Aorta (tissue), 5 donors: ENCODE data around the gene GIGYF2. TPM values are rescaled to one million over a fixed set of nuclear protein-coding genes. Genes with fewer than 3 reads are reported as not detected.
"Not testable (repeated sequence)": the region's sequence is repeated elsewhere in the genome, so short reads cannot be mapped to it uniquely, and the experiment has no call there.

Source experiments
- ATAC-seq: fragments of 200-7000 bp; cut with Tn5 transposase; one replicate; pipeline ENCODE4 v1.9.1; 2022; ENCODE audit warnings: moderate library complexity; ENCODE audit not compliant: low FRiP score
- DNase-seq, 2 donors: peaks; one replicate each; pipeline ENCODE4 v3.0.0-alpha.2; 2020
- H3K27ac ChIP-seq, 2 donors: one replicate each; pipeline ENCODE4 v1.5.1; 2013; ENCODE audit warnings: low read length in 2 of 2, mild to moderate bottlenecking in 2 of 2, moderate library complexity in 2 of 2, control low read depth in 1 of 2, inconsistent platforms in 1 of 2, low read depth in 1 of 2
- H3K27me3 ChIP-seq, 2 donors: one replicate each; pipeline ENCODE4 v1.6.1; 2013; ENCODE audit warnings: control low read depth in 1 of 2, low read length in 1 of 2, mild to moderate bottlenecking in 1 of 2, moderate library complexity in 1 of 2; ENCODE audit not compliant: insufficient read depth in 2 of 2, control insufficient read depth in 1 of 2
- H3K36me3 ChIP-seq, 2 donors: one replicate each; pipeline ENCODE4 v1.6.1; 2013; ENCODE audit warnings: control low read depth in 1 of 2, low read length in 1 of 2, mild to moderate bottlenecking in 1 of 2; ENCODE audit not compliant: insufficient read depth in 2 of 2, control insufficient read depth in 1 of 2
- H3K4me1 ChIP-seq, 2 donors: one replicate each; pipeline ENCODE4 v1.6.1; 2013; ENCODE audit warnings: low read length in 2 of 2, control low read depth in 1 of 2, mild to moderate bottlenecking in 1 of 2, moderate library complexity in 1 of 2; ENCODE audit not compliant: insufficient read depth in 2 of 2, control insufficient read depth in 1 of 2
- H3K4me3 ChIP-seq, 2 donors: one replicate each; pipeline ENCODE4 v1.5.1; 2013; ENCODE audit warnings: low read length in 2 of 2, control low read depth in 1 of 2, mild to moderate bottlenecking in 1 of 2
- H3K9me3 ChIP-seq: one replicate; pipeline ENCODE4 v1.6.1; 2013; ENCODE audit warnings: mild to moderate bottlenecking, low read length; ENCODE audit not compliant: control insufficient read depth
- WGBS, 2 donors: extraction: QIAGEN DNeasy Blood & Tissue Kit; methylation state at CpG; one replicate each; pipeline ENCODE4 v1.1.7; 2013; 5-methylcytosine and 5-hydroxymethylcytosine counted together
- intact Hi-C, 2 donors: fragments of 100-400 bp; cut with DNase I; formaldehyde crosslinking; loops; one replicate each; pipeline versions ENCODE4 v1.14.2 to v1.15.0; 2022
- polyA plus RNA-seq, 2 donors: library from polyadenylated mRNA; stranded (reverse); fragments of 200-250 nt; gene quantifications; one replicate each; pipeline ENCODE4 v1.2.3, GENCODE V29; 2013
- total RNA-seq, 2 donors: library from RNA; stranded (reverse); fragmentation: NEBNext Ultra II Directional; extraction: Animal tissue kit (Norgen Biotek cat#: 25700); gene quantifications; one replicate each; pipeline ENCODE4 v1.2.1, GENCODE V29; 2021
- donor health status: healthy with polysubstance abuse.
- donor health status: Bipolar disorder and iron deficiency.
- donor health status: DM: no; HTN: no; CAD: no.
- donor health status: DM: no; HTN: no; CAD: no.
- donor health status: DM: yes; HTN: yes; CAD: no.

The GIGYF2 gene
- total and polyA plus RNA-seq, 4 donors: 13.3 to 100 (median 43.7) TPM

DNA sequence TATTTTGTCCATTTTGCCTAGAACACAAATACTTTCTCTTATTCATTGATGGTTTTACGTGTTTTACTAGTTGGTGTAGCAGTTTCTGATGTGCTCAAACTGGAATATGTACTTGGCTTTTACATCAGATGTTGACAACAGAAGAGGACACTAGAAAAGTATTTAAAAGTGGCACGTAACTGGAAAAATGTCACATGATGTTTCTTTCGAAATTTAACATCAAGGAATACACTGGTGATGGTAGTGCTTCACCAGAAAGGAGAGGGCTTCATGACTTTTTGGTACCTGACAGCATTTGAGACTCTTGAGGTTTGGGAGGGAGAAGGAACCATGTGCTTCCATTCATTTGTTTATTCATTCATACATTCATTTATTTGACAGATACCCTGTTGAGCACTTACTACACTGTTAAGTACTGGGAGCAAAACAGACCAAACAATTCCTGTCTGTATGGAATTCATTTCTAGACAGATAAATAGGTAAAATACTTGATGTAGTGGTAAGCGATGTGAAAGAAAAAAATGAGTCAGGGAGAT, 1.5 kb downstream of the GIGYF2 start:
- Histone ChIP-seq H3K9me3 (no peaks in the 10 kb centered on the region), H3K4me1 (peaks cover 0 to 6% of the 10 kb centered on the region in 2 donors), H3K4me3 (no peak overlapping the region), H3K27me3 (no peaks in the 10 kb centered on the region), H3K36me3 (no peaks in the 10 kb centered on the region), H3K27ac (no peak overlapping the region)
- ATAC-seq (no peak), DNase-seq (no peak)
- WGBS, 2 donors: 54 to 58% methylated on average over 4 of the region's 4 CpGs
- intact Hi-C loops: no loop called here

DNA sequence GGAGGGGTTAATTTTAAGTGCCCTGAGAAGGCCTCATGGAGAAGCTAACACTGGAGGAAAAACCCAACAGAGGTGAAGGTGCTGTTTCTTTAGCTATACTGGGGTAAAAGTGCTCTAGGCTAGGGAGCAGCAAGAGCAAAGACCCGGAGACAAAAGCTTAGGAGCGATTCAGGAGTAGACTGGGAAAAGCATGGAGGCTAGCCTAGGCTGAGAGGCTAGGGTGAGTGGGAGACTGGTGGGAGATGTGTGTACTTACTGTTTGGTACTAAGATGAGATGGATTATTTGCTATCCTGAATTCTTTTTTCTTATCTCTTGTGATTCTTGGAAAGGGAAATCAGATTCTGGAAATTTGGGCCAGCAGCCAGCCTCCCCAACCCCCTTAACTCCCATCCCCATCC, 2.0 kb downstream of the GIGYF2 start:
- intact Hi-C loops: no loop called here
- 58 to 67% methylated on average over 2 of the region's 2 CpGs for WGBS, 2 donors
- no peak overlapping the region for H3K4me3 ChIP-seq
- ATAC-seq (no peak), DNase-seq (no peak)
- H3K9me3 ChIP-seq: no peaks in the 10 kb centered on the region
- peaks cover 0 to 3% of the 10 kb centered on the region in 2 donors for H3K36me3 ChIP-seq
- no peak overlapping the region for H3K27ac ChIP-seq
- peaks cover 0 to 6% of the 10 kb centered on the region in 2 donors for H3K4me1 ChIP-seq
- no peaks in the 10 kb centered on the region for H3K27me3 ChIP-seq

DNA sequence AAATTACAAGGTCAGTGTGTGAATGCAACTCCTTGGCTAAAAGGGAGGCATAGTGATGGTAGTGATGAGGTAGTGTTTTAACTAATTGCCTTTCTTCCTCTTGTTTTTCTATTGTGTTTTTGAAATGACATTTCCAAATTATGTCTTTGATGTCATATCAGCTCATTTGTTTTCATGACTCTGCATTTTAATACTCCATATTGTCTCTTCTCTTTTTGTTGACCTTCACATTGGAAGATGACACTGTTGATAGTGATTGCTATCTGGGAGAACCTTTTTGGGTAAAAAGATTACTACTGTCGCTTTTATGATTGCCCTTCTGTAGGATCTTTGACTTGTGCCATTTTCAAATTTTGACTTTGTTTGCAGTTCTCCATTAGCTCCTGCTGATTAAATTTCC, 3.0 kb downstream of the GIGYF2 start:
- Histone ChIP-seq H3K4me3 (no peak overlapping the region), H3K9me3 (no peaks in the 10 kb centered on the region), H3K4me1 (peaks cover 0 to 6% of the 10 kb centered on the region in 2 donors), H3K27me3 (no peaks in the 10 kb centered on the region), H3K36me3 (peaks cover 0 to 3% of the 10 kb centered on the region in 2 donors), H3K27ac (no peak overlapping the region)
- DNase-seq (no peak), ATAC-seq (no peak)
- intact Hi-C loops: no loop called here
- 85 to 95% methylated on average over 1 of the region's 1 CpG for WGBS, 2 donors

DNA sequence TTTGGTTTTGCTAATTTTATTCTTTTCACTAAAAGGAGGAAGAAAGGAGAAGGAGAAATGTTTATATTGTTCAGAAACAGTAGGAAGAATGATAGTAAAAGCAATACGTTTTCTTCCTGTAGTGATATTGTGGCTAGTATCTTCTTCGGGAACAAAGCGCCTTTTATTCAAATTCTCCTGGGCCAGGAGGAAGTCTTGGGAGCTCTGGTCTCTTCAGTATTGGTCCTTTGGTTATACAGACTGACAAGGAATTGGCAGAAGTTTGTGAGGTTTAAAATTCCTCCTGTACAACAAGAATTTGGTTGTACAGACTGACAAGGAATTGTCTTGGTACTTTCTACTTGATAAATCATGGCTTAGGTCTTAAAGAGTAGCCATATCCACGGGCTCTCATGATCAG, 9.9 kb downstream of the GIGYF2 start:
- Histone ChIP-seq H3K4me1 (no peaks in the 10 kb centered on the region), H3K4me3 (no peak overlapping the region), H3K27me3 (no peaks in the 10 kb centered on the region), H3K36me3 (peaks cover 0 to 3% of the 10 kb centered on the region in 2 donors), H3K9me3 (no peaks in the 10 kb centered on the region), H3K27ac (no peak overlapping the region)
- ATAC-seq: no peak
- DNase-seq: no peak
- intact Hi-C loops: no loop called here
- 91% methylated on average over 4 of the region's 4 CpGs for WGBS, 2 donors

DNA sequence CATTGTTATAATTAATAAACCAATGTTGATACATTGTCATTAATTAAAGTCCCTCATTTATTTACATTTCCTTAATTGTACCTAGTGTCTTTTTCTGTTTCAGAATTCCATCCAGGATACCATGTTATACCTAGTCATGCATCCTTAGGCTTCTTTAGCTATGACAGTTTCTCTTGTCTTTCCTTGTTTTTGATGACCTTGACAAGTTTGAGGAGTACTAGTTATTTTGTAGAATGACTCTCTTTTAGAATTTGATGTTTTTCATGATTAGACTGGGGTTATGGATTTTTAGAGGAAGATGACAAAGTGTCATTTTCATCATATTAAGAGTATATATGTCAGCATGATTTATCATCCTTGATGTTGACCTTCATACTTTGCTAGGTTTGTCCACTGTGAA, 16.4 kb downstream of the GIGYF2 start:
- Histone ChIP-seq H3K9me3 (no peaks in the 10 kb centered on the region), H3K36me3 (no peaks in the 10 kb centered on the region), H3K4me3 (no peak overlapping the region), H3K4me1 (no peaks in the 10 kb centered on the region), H3K27me3 (no peaks in the 10 kb centered on the region), H3K27ac (no peak overlapping the region)
- no peak for DNase-seq
- no peak for ATAC-seq
- intact Hi-C loops: no loop called here

DNA sequence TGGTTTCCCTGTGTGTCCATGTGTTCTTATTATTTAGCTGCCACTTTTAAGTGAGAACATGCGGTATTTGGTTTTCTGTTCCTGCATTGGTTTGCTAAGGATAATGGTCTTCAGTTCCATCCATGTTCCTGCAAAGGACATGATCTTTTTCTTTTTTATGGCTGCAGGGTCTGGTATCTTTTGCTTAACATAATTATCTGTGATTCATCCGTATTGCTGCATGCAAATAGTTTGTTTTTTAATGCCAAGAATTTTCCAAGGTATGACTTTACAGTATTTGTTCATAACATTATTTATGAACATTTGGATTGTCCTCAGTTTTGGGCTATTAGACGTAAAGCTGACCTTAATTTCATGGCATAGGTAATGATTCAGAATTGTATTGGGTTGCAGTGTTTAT, 17.8 kb downstream of the GIGYF2 start:
- intact Hi-C loops: no loop called here

DNA sequence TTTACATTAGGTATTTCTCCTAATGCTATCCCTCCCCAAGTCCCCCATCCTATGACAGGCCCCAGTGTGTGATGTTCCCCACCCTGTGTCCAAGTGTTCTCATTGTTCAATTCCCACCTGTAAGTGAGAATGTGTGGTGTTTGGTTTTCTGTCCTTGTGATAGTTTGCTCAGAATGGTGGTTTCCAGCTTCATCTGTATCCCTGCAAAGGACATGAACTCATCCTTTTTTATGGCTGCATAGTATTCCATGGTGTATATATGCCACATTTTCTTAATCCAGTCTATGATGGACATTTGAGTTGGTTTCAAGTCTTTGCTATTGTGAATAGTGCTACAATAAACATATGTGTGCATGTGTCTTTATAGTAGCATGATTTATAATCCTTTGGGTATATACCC, 22.9 kb downstream of the GIGYF2 start:
- intact Hi-C loops, ATAC-seq, H3K9me3 ChIP-seq, DNase-seq, H3K27ac ChIP-seq, H3K4me1 ChIP-seq, H3K27me3 ChIP-seq, H3K4me3 ChIP-seq, H3K36me3 ChIP-seq: not testable (repeated sequence)

More for the DNA sequence above, 17.8 kb downstream of the GIGYF2 start:
- Histone ChIP-seq H3K27ac (no peak overlapping the region), H3K27me3 (no peaks in the 10 kb centered on the region), H3K9me3 (no peaks in the 10 kb centered on the region), H3K4me3 (no peak overlapping the region), H3K36me3 (no peaks in the 10 kb centered on the region), H3K4me1 (peaks cover 0 to 2% of the 10 kb centered on the region in 2 donors)
- 86 to 90% methylated on average over 3 of the region's 3 CpGs for WGBS, 2 donors
- DNase-seq (no peak), ATAC-seq (no peak)

DNA sequence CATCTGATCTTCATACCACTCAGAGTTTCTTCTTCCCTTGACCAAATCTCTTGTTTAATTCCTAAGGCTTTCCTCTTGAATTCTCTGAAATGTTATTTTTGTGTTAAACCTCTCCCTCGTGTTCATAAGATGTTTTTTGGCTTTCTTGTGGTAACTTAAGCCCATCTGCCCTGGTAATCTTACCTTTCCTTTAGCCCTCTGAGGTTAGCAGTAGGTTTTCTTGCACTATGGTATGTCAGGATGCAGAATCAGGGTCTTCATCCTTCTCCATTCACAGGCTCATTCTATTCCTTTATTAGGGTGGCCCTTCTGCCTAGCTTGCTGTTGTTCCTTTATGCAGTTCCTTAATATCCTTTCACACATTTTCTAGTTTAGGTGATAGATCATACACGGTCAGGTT, 24.1 kb downstream of the GIGYF2 start:
- no peak overlapping the region for H3K4me3 ChIP-seq
- peaks cover 4 to 9% of the 10 kb centered on the region in 2 donors for H3K4me1 ChIP-seq
- ATAC-seq (no peak), DNase-seq (no peak)
- intact Hi-C loops: no loop called here
- H3K36me3 ChIP-seq: peaks cover 2 to 3% of the 10 kb centered on the region in 2 donors
- H3K9me3 ChIP-seq: no peaks in the 10 kb centered on the region
- no peaks in the 10 kb centered on the region for H3K27me3 ChIP-seq
- no peak overlapping the region for H3K27ac ChIP-seq
- 54 to 59% methylated on average over 2 of the region's 2 CpGs for WGBS, 2 donors

DNA sequence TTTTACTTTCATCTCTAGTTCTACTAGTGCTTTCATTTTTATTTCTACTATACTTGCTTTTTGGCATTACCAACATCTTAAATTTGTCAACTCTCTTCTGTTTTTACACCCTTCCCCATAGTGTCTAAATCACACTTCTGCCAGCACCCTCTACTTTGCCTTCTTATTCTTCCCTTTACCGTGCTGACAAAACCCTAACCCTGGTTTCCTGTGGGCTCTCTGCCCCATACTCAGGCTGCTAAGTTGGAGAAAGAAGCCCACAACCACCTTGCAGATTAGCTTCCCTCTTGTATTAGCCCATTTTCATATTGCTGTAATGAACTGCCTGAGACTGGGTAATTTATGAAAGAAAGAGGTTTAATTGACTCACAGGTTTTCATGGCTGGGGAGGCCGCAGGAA, 24.8 kb downstream of the GIGYF2 start:
- Histone ChIP-seq H3K4me1 (peaks cover 4 to 9% of the 10 kb centered on the region in 2 donors), H3K36me3 (peaks cover 2 to 3% of the 10 kb centered on the region in 2 donors), H3K27ac (no peak overlapping the region), H3K4me3 (no peak overlapping the region), H3K27me3 (no peaks in the 10 kb centered on the region), H3K9me3 (no peaks in the 10 kb centered on the region)
- intact Hi-C loops: no loop called here
- DNase-seq: no peak
- WGBS, 2 donors: 80 to 92% methylated on average over 2 of the region's 2 CpGs
- no peak for ATAC-seq
